HepG2 (cell line): ENCODE measurements around the gene PAIP2. TPM values are rescaled to one million over a fixed set of nuclear protein-coding genes. Genes with fewer than 3 reads are reported as not detected.

Experiments
- ADNP ChIP-seq: sonication (generic); formaldehyde crosslinking; IDR thresholded peaks from 2 replicates; pipeline ENCODE4 v1.4.0; 2020; ENCODE audit warnings: missing genetic modification reagents
- BCLAF1 ChIP-seq: fragments of 450-650 bp; IDR thresholded peaks from 2 replicates; pipeline ENCODE4 v1.6.1; 2017; ENCODE audit warnings: mild to moderate bottlenecking
- CENPX ChIP-seq: sonication (generic); formaldehyde crosslinking; IDR thresholded peaks from 2 replicates; pipeline ENCODE4 v1.9.0; 2021; ENCODE audit warnings: mild to moderate bottlenecking, missing genetic modification reagents, moderate library complexity
- FOXA1 ChIP-seq, 2 experiments: fragments of 450-650 bp in 1 of 2; sonication (generic) in 1 of 2; formaldehyde crosslinking in 1 of 2; IDR thresholded peaks; 2 replicates each; pipeline versions ENCODE4 v1.4.0 to v1.6.1; 2016 to 2020; ENCODE audit warnings: missing genetic modification reagents in 1 of 2
- FOXJ3 ChIP-seq: sonication (generic); formaldehyde crosslinking; IDR thresholded peaks from 2 replicates; pipeline ENCODE4 v1.4.0; 2020; ENCODE audit warnings: missing genetic modification reagents, mild to moderate bottlenecking, borderline replicate concordance
- HDAC1 ChIP-seq: sonication (generic); formaldehyde crosslinking; IDR thresholded peaks from 2 replicates; pipeline ENCODE4 v1.5.1; 2020; ENCODE audit warnings: mild to moderate bottlenecking, missing genetic modification reagents
- HNF1A ChIP-seq, 2 experiments: sonication (generic) in 1 of 2; formaldehyde crosslinking in 1 of 2; IDR thresholded peaks; 2 replicates each; pipeline versions ENCODE4 v1.4.0 to v1.6.1; 2016 to 2020; ENCODE audit warnings: borderline replicate concordance in 1 of 2, low read depth in 1 of 2, mild to moderate bottlenecking in 1 of 2, missing genetic modification reagents in 1 of 2
- HOXA9 ChIP-seq: sonication (generic); formaldehyde crosslinking; IDR thresholded peaks from 2 replicates; pipeline ENCODE4 v1.8.1; 2022; ENCODE audit warnings: missing genetic modification reagents, mild to moderate bottlenecking, moderate library complexity, borderline replicate concordance
- IKZF4 ChIP-seq: sonication (generic); formaldehyde crosslinking; IDR thresholded peaks from 2 replicates; pipeline ENCODE4 v1.5.1; 2020; ENCODE audit warnings: borderline replicate concordance, mild to moderate bottlenecking, low read depth, missing genetic modification reagents; ENCODE audit errors: not compliant biosample characterization
- KDM4B ChIP-seq: sonication (generic); formaldehyde crosslinking; IDR thresholded peaks from 2 replicates; pipeline ENCODE4 v1.4.0; 2020; ENCODE audit warnings: missing genetic modification reagents
- LCORL ChIP-seq, 2 experiments: fragments of 450-650 bp in 1 of 2; sonication (generic) in 1 of 2; formaldehyde crosslinking in 1 of 2; IDR thresholded peaks; 2 replicates each; pipeline versions ENCODE4 v1.5.0 to v1.6.1; 2017 to 2020; ENCODE audit warnings: antibody characterized with exemption in 1 of 2, missing genetic modification reagents in 1 of 2
- MED1 ChIP-seq: sonication (generic); formaldehyde crosslinking; IDR thresholded peaks from 2 replicates; pipeline ENCODE4 v1.4.0; 2020; ENCODE audit warnings: missing genetic modification reagents
- MIER2 ChIP-seq: IDR thresholded peaks from 2 replicates; pipeline ENCODE4 v1.6.1; 2016; ENCODE audit warnings: missing biosample characterization, missing genetic modification reagents
- MXD3 ChIP-seq: IDR thresholded peaks from 2 replicates; pipeline ENCODE4 v1.6.1; 2016; ENCODE audit warnings: mild to moderate bottlenecking, missing biosample characterization, missing genetic modification reagents
- NR1H2 ChIP-seq: sonication (generic); formaldehyde crosslinking; IDR thresholded peaks from 2 replicates; pipeline ENCODE4 v1.8.1; 2022; ENCODE audit warnings: low read depth, missing genetic modification reagents, borderline replicate concordance
- YY1 ChIP-seq: IDR thresholded peaks from 2 replicates; pipeline ENCODE4 v1.6.1; 2011; ENCODE audit warnings: low read length, low read depth, moderate library complexity, mild to moderate bottlenecking; ENCODE audit not compliant: insufficient read depth, insufficient replicate concordance
- ZNF121 ChIP-seq: sonication (generic); formaldehyde crosslinking; IDR thresholded peaks from 2 replicates; pipeline ENCODE4 v1.5.0; 2020; ENCODE audit warnings: mild to moderate bottlenecking, missing genetic modification reagents
- ZNF614 ChIP-seq: IDR thresholded peaks from 2 replicates; pipeline ENCODE4 v1.6.1; 2018; ENCODE audit warnings: missing biosample characterization, missing genetic modification reagents, inconsistent platforms, borderline replicate concordance
- ZNF746 ChIP-seq: sonication (generic); formaldehyde crosslinking; IDR thresholded peaks from 2 replicates; pipeline ENCODE4 v1.8.0; 2022; ENCODE audit warnings: mild to moderate bottlenecking, missing genetic modification reagents
- ZNF766 ChIP-seq: sonication (generic); formaldehyde crosslinking; IDR thresholded peaks from 2 replicates; pipeline ENCODE4 v1.5.0; 2020; ENCODE audit warnings: missing genetic modification reagents, borderline replicate concordance
- ZNF792 ChIP-seq: IDR thresholded peaks from 2 replicates; pipeline ENCODE4 v1.6.1; 2016
- ZNF879 ChIP-seq: sonication (generic); formaldehyde crosslinking; IDR thresholded peaks from 2 replicates; pipeline ENCODE4 v1.8.1; 2023; ENCODE audit warnings: missing genetic modification reagents
- polyA plus RNA-seq, 8 experiments: library from polyadenylated mRNA; depleted of rRNA in 3 of 8; stranded (reverse) in 7 of 8; unstranded in 1 of 8; fragments of >200 nt; fragmentation: Illumina TruSeq in 4 of 8; extraction: Trizol in 4 of 8; gene quantifications; 2 replicates each; pipeline versions ENCODE4 v1.2.1 to v1.2.3, GENCODE V29; 2011 to 2016; ENCODE audit warnings: low read depth in 4 of 8, missing spikeins in 1 of 8, mixed read lengths in 1 of 8; ENCODE audit not compliant: insufficient read depth in 1 of 8
- total RNA-seq, 5 experiments: library from RNA; depleted of rRNA; stranded (reverse); fragments of >200 nt; fragmentation: Illumina TruSeq; extraction: Trizol; gene quantifications; 2 replicates each; pipeline ENCODE4 v1.2.3, GENCODE V29; 2016; ENCODE audit warnings: low read depth in 1 of 5

Gene PAIP2
- total and polyA plus RNA-seq, 2 of the 13 experiments (the other 11 are each of a cell fraction or from before 2014, with no cell fraction given): 61.5 to 76.3 TPM

- TF ChIP-seq HNF1A (IDR thresholded peaks at IDR 0.05; ENCODE audit: low read depth) (no peak), HNF1A (CRISPR knock-in tag; IDR thresholded peaks at IDR 0.05; ENCODE audit: borderline replicate concordance) (no peak), ZNF121 (no peak), IKZF4 (no peak), MED1 (no peak), CENPX (no peak), NR1H2 (no peak), FOXA1 (IDR thresholded peaks at IDR 0.05) (no peak), FOXA1 (CRISPR knock-in tag; IDR thresholded peaks at IDR 0.05) (peak; percentile 14; the same call in 1 of the 2 replicates), ZNF746 (CRISPR knock-in tag) (no peak), BCLAF1 (no peak), MIER2 (CRISPR knock-in tag) (no peak), FOXJ3 (no peak), YY1 (no peak), LCORL (IDR thresholded peaks at IDR 0.05) (no peak), LCORL (CRISPR knock-in tag; IDR thresholded peaks at IDR 0.05) (no peak), ZNF879 (CRISPR knock-in tag) (no peak), ADNP (CRISPR knock-in tag) (0 out of 2 replicates have a peak, but pooled peaks have one; percentile 32), ZNF792 (no peak), ZNF614 (no peak), HOXA9 (CRISPR knock-in tag) (no peak), KDM4B (CRISPR knock-in tag) (no peak), ZNF766 (CRISPR knock-in tag) (no peak), HDAC1 (CRISPR knock-in tag) (no peak), MXD3 (CRISPR knock-in tag) (no peak)
Measured at GRCh38 chr5:139389701-139390638, 48.3 kb downstream of the PAIP2 start, which contains the start of gene MZB1 (continued).
